GM12891 (cell line): Measurements from ENCODE around the gene KCNAB2.

Experiments used
- PAX5 ChIP-seq: IDR thresholded peaks from 2 replicates; pipeline ENCODE4 v1.6.1; 2011; ENCODE audit warnings: low read length, moderate library complexity, mild to moderate bottlenecking; ENCODE audit not compliant: insufficient read depth, severe bottlenecking
- POLR2A ChIP-seq: IDR thresholded peaks from 2 replicates; pipeline ENCODE4 v1.6.1; 2011; ENCODE audit warnings: low read depth, low read length, control low read depth
- POLR2AphosphoS5 ChIP-seq: IDR thresholded peaks from 2 replicates; pipeline ENCODE4 v1.6.1; 2011; ENCODE audit warnings: low read depth, low read length, control low read depth
- POU2F2 ChIP-seq: IDR thresholded peaks from 2 replicates; pipeline ENCODE4 v1.6.1; 2011; ENCODE audit warnings: low read depth, mild to moderate bottlenecking, control low read depth, low read length, moderate library complexity
- SPI1 ChIP-seq: IDR thresholded peaks from 2 replicates; pipeline ENCODE4 v1.6.1; 2011; ENCODE audit warnings: low read depth, low read length, control low read depth
- TAF1 ChIP-seq: IDR thresholded peaks from 2 replicates; pipeline ENCODE4 v1.6.1; 2011; ENCODE audit warnings: low read depth, low read length, control low read depth

DNA sequence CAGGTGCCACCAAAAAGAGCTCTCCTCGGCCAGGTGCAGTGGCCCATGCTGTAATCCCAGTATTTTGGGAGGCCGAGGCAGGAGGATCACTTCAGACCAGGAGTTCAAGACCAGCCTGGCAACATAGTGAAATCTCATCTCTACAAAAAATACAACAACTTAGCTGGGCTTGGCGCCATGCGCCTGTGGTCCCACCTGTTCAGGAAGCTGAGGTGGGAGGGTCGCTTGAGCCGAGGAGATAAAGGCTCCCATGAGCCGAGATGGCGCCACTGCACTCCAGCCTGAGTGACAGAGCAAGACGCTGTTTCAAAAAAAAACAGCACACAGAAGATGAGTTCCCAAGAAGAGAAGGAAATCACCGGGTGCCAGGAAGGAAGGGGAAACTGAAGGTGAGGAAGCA, 67.4 kb downstream of the KCNAB2 start:
- TF ChIP-seq POLR2A (no peak), PAX5 (no peak), POLR2AphosphoS5 (no peak), TAF1 (no peak), POU2F2 (no peak), SPI1 (no peak)
